Muscle layer of duodenum (tissue), 2 donors: ENCODE measurements around the gene ASCC2.
"Not testable (repeated sequence)": the region's sequence is repeated elsewhere in the genome, so short reads cannot be mapped to it uniquely, and the experiment has no call there.

ENCODE experiments used
- H3K27ac ChIP-seq: one replicate; pipeline ENCODE4 v1.7.0; 2013; ENCODE audit warnings: mild to moderate bottlenecking, low read length
- H3K27me3 ChIP-seq: one replicate; pipeline ENCODE4 v1.7.0; 2013; ENCODE audit warnings: low read depth, mild to moderate bottlenecking, control low read depth, low read length
- H3K36me3 ChIP-seq, 2 donors: one replicate each; pipeline ENCODE4 v1.7.0; 2013; ENCODE audit warnings: low read length in 2 of 2, control low read depth in 1 of 2, mild to moderate bottlenecking in 1 of 2; ENCODE audit not compliant: insufficient read depth in 2 of 2, control insufficient read depth in 1 of 2
- H3K4me1 ChIP-seq, 2 donors: one replicate each; pipeline ENCODE4 v1.7.0; 2013; ENCODE audit warnings: low read length in 2 of 2, mild to moderate bottlenecking in 2 of 2, control low read depth in 1 of 2, moderate library complexity in 1 of 2; ENCODE audit not compliant: insufficient read depth in 2 of 2, control insufficient read depth in 1 of 2
- H3K4me3 ChIP-seq, 2 donors: one replicate each; pipeline ENCODE4 v1.7.0; 2013; ENCODE audit warnings: low read length in 2 of 2, low read depth in 1 of 2, mild to moderate bottlenecking in 1 of 2
- H3K9me3 ChIP-seq, 2 donors: one replicate each; pipeline ENCODE4 v1.7.0; 2013; ENCODE audit warnings: low read length in 2 of 2, control low read depth in 1 of 2, mild to moderate bottlenecking in 1 of 2; ENCODE audit not compliant: control insufficient read depth in 1 of 2
- donor health status: healthy.

Gene ASCC2

DNA sequence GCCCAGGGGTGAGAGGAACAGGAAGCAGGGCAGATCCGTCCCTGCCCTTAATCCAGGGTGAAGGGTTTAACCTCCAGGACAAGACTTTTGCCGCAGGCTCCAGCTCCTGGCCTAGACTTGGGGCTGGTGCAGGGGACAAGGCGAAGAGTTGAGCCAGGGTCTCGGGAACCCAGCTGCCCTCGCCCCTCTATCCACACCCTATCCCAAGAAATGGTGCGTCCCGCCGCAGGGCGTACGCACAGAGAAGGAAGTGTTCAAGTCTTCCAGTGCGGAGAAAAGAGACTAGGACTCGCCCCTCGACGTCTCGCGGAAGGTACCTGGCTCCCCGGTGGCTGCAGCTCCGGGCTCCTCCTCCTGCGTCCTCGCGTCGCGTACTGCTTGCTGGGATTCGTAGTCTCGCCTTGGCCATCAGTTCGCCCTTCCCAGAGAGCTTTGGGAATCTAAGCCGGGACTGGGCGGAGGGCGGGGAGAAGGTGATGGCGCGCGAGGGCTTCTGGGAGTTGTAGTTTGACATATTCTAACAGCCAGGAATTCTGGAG lies 71.4 kb downstream of the ASCC2 start, which contains the start of gene ZMAT5:
TSS of gene ZMAT5 (minus strand) at position 376 of the 539 bp plus-strand sequence. CDS start 18,463 bp downstream, outside the sequence.
- Histone ChIP-seq H3K4me1 (peaks cover 9 to 31% of the 10 kb centered on the region in 2 donors), H3K36me3 (peaks cover 11 to 21% of the 10 kb centered on the region in 2 donors), H3K27ac (peak within 1 kb of the TSS; percentile 95), H3K9me3 (no peaks in the 10 kb centered on the region), H3K4me3 (peak within 1 kb of the TSS; percentile 99 to 100), H3K27me3 (no peaks in the 10 kb centered on the region)

DNA sequence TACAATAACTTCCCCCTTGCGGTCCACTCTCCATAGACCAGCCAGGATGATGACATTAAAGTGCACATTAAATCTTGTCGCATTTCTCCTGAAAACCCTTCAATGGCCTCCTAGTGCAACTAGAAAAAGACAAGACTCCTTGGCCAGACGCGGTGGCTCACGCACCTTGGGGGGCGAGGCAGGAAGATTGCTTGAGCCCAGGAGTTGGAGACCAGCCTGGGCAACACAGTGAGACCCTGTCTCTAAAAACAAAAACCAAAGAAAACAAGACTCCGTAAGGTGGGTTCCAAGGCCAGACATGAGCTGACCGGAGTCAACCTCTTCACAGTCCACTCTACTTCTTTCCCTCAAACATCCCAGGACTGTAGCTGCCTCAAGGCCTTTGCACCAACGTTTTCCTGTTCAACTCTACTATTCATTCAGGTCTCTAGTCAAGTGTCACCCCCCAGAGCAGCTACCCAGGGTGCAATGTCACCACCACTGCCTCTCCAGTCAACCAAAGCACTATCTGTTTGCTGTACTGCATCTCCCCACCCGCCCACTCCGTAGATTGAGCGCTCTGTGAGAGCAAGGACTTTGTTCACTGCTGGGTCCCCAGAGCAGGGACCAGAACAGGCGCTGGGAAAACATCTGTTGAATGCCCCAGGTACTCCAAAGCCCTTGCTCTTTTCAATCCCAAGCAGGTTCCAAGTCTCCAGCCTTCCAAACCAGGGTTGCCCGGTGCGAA lies 72.0 kb downstream of the ASCC2 start:
- peaks cover 9 to 31% of the 10 kb centered on the region in 2 donors for H3K4me1 ChIP-seq
- H3K36me3 ChIP-seq = peaks cover 11 to 18% of the 10 kb centered on the region in 2 donors
- H3K9me3 ChIP-seq = no peaks in the 10 kb centered on the region
- no peaks in the 10 kb centered on the region for H3K27me3 ChIP-seq
- H3K4me3 ChIP-seq = peak overlapping the region; percentile 99 to 100
- H3K27ac ChIP-seq = peak overlapping the region; percentile 95

DNA sequence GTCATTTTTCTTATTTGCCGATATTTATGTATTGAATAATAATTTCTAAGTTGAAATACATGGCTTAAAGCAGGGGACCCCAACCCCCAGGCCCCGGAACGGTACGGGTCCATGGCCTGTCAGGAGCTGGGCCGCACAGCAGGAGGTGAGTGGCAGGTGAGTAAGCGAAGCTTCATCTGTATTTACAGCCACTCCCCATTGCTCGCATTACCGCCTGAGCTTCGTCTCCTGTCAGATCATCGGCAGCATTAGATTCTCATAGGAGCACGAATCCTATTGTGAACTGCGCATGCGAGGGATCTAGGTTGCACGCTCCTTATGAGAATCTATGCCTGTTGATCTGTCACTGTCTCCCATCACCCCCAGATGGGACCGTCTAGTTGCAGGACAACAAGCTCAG lies 75.8 kb downstream of the ASCC2 start:
- Histone ChIP-seq H3K4me3 (no peak overlapping the region), H3K27ac (no peak overlapping the region), H3K9me3 (no peaks in the 10 kb centered on the region)

DNA sequence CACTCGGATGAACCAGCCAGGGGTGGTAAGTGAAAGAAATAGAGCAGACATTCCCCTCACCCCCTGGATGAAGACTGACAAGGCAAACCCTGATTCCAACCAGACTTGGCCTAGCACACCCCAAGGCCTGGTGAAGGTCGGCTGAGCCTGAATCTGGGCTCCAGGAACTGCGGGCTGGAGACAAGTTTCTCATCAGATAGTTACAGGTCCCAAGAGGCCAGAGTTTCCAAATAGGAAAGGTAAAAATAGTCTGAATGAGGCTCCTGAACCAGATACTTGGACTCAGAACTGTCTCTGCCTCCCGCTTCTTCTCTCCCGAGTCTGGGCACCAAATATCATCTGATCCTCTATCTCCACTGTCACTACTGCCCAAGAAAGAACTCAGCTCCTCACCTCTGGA lies 79.1 kb downstream of the ASCC2 start:
- H3K27me3 ChIP-seq = no peaks in the 10 kb centered on the region
- H3K9me3 ChIP-seq = no peaks in the 10 kb centered on the region
- H3K4me3 ChIP-seq = no peak overlapping the region
- H3K27ac ChIP-seq = no peak overlapping the region
- no peaks in the 10 kb centered on the region for H3K4me1 ChIP-seq
- peaks cover 0 to 7% of the 10 kb centered on the region in 2 donors for H3K36me3 ChIP-seq

More for the DNA sequence above, 75.8 kb downstream of the ASCC2 start:
- Histone ChIP-seq H3K27me3 (no peaks in the 10 kb centered on the region), H3K4me1 (peaks cover 0 to 11% of the 10 kb centered on the region in 2 donors), H3K36me3 (no peaks in the 10 kb centered on the region)

DNA sequence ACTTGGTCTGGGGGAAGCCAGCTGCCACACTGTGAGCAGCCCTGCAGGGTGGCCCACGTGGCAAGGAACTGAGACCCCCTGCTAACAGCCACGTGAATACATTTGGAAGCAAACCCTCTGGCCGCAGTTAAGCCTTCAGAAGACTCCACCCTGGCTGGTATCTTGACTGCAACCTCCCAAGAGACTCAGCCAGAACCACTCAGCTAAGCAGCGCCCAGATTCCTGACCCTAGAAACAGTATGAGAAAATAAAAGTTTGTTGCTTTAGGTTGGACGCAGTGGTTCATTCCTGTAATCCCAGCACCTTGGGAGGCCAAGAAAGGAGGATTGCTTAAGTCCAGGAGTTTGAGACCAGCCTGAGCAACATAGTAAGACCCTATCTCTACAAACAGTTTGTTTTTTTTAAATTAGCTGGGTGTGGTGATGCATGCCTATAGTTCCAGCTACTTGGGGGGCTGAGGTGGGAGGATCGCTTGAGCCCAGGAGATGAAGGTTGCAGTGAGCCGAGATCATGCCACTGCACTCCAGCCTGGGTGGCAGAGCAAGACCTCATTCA lies 79.9 kb downstream of the ASCC2 start:
- H3K9me3 ChIP-seq = no peaks in the 10 kb centered on the region
- H3K36me3 ChIP-seq = peaks cover 0 to 8% of the 10 kb centered on the region in 2 donors
- no peaks in the 10 kb centered on the region for H3K4me1 ChIP-seq
- H3K27me3 ChIP-seq = no peaks in the 10 kb centered on the region
- no peak overlapping the region for H3K4me3 ChIP-seq
- no peak overlapping the region for H3K27ac ChIP-seq

DNA sequence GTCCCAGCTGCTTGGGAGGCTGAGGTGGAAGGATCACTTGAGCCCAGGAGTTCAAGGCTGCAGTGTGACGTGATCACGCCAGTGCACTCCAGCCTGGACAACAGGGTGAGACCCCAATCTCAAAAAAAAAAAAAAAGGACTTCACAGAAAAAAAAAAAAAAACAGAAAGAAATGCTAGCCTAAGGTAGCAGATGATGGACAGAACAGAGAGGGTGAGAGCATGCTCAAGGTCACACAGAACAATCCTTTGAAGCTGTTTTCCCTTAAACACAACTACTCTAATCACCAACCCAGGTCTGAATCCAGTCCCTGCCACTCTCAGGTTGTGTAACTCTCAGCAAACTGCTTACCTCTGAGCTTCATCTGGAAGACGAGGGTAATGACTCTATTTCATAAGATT lies 81.0 kb downstream of the ASCC2 start:
- Histone ChIP-seq H3K4me3 (no peak overlapping the region), H3K27me3 (no peaks in the 10 kb centered on the region), H3K4me1 (no peaks in the 10 kb centered on the region)

DNA sequence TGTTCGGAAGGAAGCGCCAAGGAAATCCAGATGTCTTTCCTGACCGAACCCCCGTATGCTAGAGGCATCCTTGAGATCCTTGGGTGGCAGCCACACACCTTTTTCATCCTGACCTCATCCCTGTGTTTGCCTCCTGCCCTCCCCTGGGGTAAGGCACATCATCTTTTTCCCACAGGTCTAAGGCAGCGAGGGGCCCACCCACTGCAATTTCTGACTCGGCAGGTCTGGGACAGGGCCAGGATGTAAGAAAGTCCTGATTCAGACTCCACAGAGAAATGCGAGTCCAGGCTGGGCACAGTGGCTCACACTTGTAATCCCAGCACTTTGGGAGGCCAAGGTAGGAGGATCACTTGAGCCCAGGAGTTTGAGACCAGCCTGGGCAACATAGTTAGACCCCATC lies 81.7 kb downstream of the ASCC2 start:
- Histone ChIP-seq H3K27ac (no peak overlapping the region), H3K4me3 (no peak overlapping the region), H3K27me3 (no peaks in the 10 kb centered on the region), H3K9me3 (no peaks in the 10 kb centered on the region), H3K36me3 (peaks cover 0 to 8% of the 10 kb centered on the region in 2 donors), H3K4me1 (no peaks in the 10 kb centered on the region)

More for the DNA sequence above, 81.0 kb downstream of the ASCC2 start:
- H3K36me3 ChIP-seq = peaks cover 0 to 8% of the 10 kb centered on the region in 2 donors
- H3K27ac ChIP-seq = no peak overlapping the region
- no peaks in the 10 kb centered on the region for H3K9me3 ChIP-seq

DNA sequence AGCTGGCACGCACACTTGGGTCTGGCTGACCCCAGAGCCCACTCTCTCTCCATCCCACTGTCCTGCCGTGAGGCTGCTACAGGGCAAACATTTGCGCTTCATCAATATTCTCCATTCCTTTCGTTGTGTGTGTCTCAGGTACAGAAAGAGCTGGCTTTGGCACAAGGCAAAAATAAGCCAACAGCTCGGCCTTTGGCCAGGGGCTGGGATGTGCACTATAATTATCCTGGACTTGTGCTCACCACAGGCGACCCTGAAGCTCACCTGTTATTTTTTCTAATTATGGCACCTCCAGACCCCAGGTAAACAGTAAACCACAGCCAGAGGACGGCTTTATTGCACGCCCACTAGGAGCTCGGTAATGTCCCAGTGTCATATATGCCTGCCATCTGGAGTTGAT lies 82.2 kb downstream of the ASCC2 start:
- H3K27me3 ChIP-seq = no peaks in the 10 kb centered on the region
- no peaks in the 10 kb centered on the region for H3K9me3 ChIP-seq
- H3K4me3 ChIP-seq = no peak overlapping the region
- H3K27ac ChIP-seq = no peak overlapping the region
- H3K36me3 ChIP-seq = peaks cover 0 to 8% of the 10 kb centered on the region in 2 donors
- no peaks in the 10 kb centered on the region for H3K4me1 ChIP-seq

DNA sequence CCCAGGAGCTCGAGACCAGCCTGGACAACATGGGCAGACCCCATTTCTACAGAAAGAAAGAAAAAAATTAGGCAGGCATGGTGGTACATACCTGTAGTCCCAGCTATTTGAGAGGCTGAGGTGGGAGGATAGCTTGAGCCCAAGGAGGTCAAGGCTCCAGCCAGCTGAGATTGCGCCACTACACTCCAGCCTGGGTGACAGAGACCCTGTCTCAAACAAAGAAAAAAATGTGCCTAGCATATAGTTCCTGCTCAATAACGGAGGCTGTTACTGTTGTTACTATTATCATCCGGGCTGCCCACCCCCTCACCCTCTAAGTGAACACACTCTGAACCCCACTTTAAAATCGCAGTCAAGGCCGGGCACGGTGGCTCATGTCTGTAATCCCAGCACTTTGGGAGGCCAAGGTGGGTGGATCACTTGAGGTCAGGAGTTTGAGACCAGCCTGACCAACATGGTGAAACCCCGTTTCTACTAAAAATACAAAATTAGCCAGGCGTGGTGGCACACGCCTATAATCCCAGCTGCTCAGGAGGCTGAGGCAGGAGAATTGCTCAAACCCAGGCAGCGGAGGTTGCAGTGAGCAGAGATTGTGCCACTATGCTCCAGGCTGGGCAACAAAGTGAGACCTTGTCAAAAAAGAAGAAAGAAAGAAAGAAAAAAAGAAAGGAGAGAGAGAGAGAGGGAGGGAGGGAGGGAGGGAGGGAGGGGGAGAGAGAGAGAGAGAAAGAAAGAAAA lies 83.2 kb downstream of the ASCC2 start:
- H3K4me3 ChIP-seq, H3K36me3 ChIP-seq, H3K27ac ChIP-seq, H3K9me3 ChIP-seq, H3K27me3 ChIP-seq, H3K4me1 ChIP-seq: not testable (repeated sequence)

DNA sequence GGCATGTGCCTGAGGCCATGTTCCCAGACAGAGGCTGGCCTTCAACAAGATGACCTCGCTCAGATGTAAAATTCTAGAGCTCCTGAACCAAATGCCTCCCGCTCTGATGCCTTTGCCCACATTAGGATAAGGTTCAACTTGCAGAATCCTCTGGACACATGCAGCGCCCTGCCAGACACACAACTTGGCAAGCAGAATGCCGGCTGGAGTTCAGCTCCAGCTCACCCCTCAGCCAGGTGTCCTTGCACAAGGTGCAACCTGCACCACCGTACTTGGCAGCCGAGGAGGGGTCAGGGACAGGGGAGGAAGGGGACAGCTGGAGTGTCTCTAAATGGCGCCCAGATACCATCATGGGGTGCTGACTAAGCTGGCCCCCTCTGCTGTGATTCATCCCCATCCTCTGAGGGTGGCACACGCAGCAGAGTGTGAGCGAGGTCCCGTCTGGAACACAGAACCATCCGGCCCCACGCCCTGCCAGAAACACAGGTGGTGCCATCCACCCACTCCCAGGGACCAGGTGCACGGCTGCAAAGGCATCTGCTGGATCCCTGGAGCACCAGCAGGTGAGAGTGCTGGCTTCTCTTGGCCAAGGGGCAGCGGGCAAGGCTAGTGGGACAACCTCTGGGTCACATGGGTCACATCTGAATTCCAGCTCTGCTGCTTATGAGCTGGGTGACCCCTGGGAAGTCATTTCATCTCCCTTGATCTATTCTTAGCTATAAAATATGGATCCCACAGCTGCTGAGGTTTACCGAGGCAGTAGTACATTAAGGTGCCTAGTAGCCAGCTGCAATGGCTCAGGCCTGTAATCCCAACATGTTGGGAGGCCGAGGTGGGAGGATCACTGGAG lies 84.0 kb downstream of the ASCC2 start:
- Histone ChIP-seq H3K27ac (no peak overlapping the region), H3K36me3 (peaks cover 0 to 9% of the 10 kb centered on the region in 2 donors), H3K27me3 (no peaks in the 10 kb centered on the region), H3K9me3 (no peaks in the 10 kb centered on the region), H3K4me1 (no peaks in the 10 kb centered on the region), H3K4me3 (no peak overlapping the region)
